ENCODE results near the gene C2CD2L.
"Not testable (repeated sequence)": the region's sequence is repeated elsewhere in the genome, so short reads cannot be mapped to it uniquely, and the experiment has no call there.

C2CD2L gene

DNA sequence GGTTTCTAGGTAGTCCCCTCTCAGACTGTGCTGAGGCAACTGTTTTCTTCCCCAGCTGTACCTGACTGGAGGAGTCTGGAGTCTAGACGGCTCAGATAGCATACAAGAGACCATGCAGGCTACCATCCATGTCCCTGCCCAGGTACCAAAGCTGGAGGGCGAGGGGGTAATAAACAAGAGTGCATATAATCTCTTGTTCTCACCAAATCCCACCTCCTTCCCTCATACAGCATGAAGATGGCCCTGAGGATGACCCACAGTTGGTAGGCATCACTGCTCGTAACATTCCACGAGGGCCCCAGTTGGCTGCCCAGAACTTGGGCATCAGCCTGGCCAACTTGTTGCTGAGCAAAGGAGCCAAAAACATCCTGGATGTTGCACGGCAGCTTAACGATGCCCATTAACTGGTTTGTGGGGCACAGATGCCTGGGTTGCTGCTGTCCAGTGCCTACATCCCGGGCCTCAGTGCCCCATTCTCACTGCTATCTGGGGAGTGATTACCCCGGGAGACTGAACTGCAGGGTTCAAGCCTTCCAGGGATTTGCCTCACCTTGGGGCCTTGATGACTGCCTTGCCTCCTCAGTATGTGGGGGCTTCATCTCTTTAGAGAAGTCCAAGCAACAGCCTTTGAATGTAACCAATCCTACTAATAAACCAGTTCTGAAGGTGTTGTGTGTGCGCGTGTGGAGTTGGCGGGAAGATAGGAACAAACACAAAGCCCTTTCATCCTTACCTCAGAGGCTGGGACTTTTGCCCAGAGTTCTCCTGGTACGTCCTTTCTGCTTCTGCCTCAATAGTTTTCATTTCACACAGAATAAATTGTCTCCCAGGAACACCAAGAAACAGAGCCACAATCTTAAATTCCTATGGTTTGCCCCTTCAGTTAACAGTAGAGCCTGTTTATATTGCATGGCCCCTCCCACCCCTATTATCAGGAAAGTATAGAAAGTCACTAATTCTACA is 14.0 kb upstream of the C2CD2L start:
- no peak for DNase-seq (ENCODE audit: low read depth in 2 of 2, low spot score in 1 of 2)

- DNase-seq (ENCODE audit: low read depth in 2 of 2, low spot score in 1 of 2) = peak in 1 of 2 donors; percentile 29
These were observed 13.0 kb upstream of the C2CD2L start for GRCh38 chr11:119093942-119094815.

GRCh38 chr11:119094816-119095065 is 12.4 kb upstream of the C2CD2L start:
- peak in 1 of 2 donors; percentile 46 for DNase-seq (ENCODE audit: low read depth in 2 of 2, low spot score in 1 of 2)

DNA sequence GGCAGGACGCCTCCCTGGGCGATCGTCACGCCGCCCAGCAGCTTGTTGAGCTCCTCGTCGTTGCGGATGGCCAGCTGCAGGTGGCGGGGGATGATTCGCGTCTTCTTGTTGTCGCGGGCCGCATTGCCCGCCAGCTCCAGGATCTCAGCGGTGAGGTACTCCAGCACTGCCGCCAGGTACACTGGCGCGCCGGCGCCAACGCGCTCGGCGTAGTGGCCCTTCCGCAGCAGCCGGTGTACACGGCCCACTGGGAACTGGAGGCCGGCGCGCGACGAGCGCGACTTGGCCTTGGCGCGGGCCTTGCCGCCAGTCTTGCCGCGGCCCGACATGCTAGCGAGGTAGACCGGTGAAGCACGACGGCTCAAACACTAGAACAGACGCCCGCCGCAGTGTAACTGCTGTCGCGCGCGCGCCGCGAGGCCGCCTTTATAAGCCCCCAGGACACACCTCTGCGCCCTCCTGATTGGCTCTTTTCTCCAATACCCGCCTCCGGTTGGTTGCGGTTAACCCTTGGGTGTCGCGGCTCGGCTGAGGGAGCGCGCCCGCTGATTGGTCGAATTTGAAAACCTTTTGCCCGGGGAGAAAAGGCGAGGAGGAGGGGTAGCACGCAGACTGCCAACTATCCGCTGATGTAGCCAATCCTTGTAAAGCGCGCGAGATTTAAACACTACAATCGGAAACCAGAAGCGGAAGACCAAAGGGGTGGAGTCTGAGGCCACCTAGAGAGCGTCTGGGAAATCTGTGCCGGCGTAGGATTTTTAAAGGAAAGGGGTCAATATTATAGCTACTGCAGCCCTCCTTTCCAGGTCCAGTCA is 11.9 kb upstream of the C2CD2L start:
- peak; percentile 96 to 98 for DNase-seq (ENCODE audit: low read depth in 2 of 2, low spot score in 1 of 2)

- DNase-seq (ENCODE audit: low read depth in 2 of 2, low spot score in 1 of 2) = no peak
These were observed 7.4 kb upstream of the C2CD2L start for GRCh38 chr11:119099711-119100110.

DNA sequence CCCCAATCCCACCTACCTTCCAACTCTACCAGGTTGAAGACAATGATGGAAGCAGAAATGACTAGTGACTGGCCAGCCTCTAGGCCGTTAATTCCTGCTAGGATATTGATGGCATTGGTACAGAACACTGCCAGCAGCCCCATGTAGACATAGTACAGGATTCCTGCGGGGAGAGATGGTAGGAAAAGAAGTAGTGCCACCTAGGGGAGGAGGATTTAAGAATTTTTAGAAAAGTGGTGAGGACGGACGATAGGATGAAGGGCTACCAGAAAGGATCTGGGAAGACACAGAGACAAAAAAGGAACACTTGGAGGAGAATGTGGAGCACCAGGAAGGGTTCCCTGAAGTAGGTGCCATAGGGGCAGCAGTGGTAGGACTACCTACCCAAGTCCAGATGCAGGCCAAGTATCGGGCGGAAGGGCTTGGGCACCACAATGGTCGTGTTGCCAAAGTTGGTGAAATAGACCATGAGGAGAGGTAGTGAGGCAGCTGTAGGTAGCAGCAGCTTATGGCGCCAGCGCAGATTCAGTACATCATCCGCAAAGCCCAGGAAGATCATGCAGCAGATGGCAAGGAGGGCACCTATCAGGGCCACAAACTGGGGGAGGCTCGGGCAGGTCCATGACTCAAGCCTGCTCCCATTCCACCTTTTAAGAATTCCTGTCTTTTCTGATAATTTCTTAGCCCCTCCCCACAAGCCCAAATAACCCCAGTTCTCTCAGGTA is 6.7 kb upstream of the C2CD2L start:
- no peak for DNase-seq (ENCODE audit: low read depth in 2 of 2, low spot score in 1 of 2)

DNA sequence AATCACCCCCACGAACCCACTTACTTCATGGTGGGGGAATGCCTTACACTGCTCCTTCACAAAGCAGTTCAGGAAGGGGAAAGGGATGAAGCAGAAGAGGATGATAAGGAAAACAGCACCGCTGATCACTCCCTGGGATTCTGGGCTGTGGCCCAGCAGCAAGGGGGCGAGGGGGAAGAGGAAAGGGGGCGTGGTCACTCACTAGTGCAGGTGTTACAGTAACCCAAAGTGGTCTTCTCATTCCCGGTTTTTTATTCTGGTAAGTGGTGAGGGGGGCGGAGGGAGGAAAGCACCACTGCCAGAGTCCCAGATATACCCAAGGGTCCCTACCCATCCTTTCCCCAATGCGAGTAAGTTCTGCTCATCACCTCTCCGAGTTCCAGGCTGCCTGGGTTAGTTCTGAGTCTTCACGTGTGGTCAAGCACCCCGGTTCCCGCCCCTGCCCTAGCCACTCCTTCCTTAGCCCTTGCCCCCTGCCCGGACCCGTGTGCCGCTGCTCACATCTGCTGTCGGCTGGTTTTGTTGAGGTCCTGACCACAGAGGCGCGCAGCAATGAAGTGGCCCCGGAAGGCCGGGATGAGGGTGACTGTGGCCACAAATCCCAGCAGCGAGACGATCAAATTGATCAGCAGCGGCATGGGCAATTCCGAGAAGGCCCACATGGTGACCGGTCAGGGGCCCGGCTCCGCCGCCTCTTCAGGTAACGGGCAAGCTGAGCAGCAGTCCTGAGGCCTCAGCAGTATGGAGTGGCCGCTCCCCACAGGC is 6.0 kb upstream of the C2CD2L start:
- no peak for DNase-seq (ENCODE audit: low read depth in 2 of 2, low spot score in 1 of 2)

GRCh38 chr11:119101759-119102423 is 5.3 kb upstream of the C2CD2L start, which contains the start of gene DPAGT1:
DPAGT1 (minus strand) TSS chr11:119101853; CDS start chr11:119101655, 198 bp downstream.
- DNase-seq (ENCODE audit: low read depth in 2 of 2, low spot score in 1 of 2) = peak; percentile 63 to 74

DNA sequence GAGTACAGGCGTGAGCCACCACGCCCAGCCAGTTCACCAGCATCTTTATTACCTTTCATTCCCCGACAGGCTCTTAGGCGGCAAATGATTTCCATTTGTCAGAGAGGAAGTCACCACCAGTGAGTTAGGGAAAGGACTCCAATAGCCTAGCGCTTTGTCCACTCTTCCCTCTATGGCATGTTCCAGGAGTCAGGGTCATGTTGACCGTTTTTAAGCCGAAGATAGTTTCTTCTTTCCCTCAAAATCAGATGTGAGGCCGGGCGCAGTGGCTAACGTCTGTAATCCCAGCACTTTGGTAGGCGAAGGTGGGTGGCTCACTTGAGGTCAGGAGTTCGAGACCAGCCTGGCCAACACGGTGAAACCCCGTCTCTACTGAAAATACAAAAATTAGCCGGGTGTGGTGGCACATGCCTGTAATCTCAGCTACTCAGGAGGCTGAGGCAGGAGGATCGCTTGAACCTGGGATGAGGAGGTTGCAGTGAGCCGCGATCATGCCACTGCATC is 3.9 kb upstream of the C2CD2L start:
- DNase-seq (ENCODE audit: low read depth in 2 of 2, low spot score in 1 of 2) = not testable (repeated sequence)

- DNase-seq (ENCODE audit: low read depth in 2 of 2, low spot score in 1 of 2) = no peak
These were observed 3.4 kb upstream of the C2CD2L start for GRCh38 chr11:119103793-119104192.

GRCh38 chr11:119107538-119108145 is 498 bp downstream of the C2CD2L start:
- no peak for DNase-seq (ENCODE audit: low read depth in 2 of 2, low spot score in 1 of 2)

DNA sequence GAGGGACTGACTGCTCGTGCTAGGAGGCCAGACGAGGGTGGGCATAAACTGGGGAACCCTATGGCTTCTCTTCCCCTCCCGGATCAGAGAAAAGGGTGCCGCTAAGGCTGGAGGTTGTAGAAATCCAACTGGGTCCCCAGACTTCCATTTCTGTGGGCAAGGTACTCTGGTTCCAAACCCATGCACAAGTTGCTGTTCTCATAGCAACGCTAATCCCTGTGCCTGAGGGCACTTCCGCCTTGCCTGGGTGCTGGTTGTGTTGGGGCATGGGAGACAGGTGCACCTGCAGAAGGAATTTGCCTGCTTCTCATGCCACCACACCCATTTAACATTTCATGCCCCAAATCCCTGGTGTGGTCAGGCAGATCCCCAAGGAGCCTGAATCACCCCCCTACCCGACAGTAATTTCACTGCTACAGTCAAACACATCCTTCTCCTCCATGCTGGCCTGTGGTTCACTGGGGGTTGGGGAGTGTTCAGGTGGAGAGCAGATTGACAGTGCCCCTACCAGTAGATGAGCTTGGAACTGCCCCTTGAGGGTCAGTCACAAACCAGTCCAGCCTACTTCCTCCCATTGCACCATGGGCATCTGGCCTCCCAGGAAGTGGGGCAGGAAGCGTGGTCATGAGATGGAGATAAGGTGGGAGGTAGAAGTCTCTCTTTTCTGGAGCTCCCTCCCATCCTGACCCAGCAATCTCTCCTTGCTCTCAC is 1.2 kb downstream of the C2CD2L start:
- no peak for DNase-seq (ENCODE audit: low read depth in 2 of 2, low spot score in 1 of 2)

- no peak for DNase-seq (ENCODE audit: low read depth in 2 of 2, low spot score in 1 of 2)
These were observed 1.7 kb downstream of the C2CD2L start for GRCh38 chr11:119108857-119109221.

- no peak for DNase-seq (ENCODE audit: low read depth in 2 of 2, low spot score in 1 of 2)
These were observed 2.7 kb downstream of the C2CD2L start for GRCh38 chr11:119109843-119110242.

DNA sequence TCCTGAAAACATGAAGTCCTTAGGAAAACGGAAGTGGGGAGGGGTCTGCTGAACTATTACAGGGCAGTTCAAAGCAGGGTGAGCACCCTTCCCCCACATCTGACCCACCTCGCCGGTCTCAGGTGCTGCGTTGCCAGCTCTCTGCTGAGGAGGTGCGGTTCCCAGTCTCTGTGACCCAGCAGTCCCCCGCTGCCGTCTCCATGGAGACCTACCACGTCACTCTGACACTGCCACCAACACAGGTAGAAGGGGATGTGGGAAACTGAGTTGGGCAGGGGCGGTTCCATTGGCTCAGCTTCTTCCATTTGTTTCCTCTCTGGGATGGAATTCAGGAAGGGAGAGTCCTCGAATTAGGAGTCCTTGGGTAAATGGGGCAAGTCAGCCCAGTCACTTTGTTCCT is 3.3 kb downstream of the C2CD2L start:
- no peak for DNase-seq (ENCODE audit: low read depth in 2 of 2, low spot score in 1 of 2)

- DNase-seq (ENCODE audit: low read depth in 2 of 2, low spot score in 1 of 2) = no peak
These were observed 4.3 kb downstream of the C2CD2L start for GRCh38 chr11:119111361-119111925.

DNA sequence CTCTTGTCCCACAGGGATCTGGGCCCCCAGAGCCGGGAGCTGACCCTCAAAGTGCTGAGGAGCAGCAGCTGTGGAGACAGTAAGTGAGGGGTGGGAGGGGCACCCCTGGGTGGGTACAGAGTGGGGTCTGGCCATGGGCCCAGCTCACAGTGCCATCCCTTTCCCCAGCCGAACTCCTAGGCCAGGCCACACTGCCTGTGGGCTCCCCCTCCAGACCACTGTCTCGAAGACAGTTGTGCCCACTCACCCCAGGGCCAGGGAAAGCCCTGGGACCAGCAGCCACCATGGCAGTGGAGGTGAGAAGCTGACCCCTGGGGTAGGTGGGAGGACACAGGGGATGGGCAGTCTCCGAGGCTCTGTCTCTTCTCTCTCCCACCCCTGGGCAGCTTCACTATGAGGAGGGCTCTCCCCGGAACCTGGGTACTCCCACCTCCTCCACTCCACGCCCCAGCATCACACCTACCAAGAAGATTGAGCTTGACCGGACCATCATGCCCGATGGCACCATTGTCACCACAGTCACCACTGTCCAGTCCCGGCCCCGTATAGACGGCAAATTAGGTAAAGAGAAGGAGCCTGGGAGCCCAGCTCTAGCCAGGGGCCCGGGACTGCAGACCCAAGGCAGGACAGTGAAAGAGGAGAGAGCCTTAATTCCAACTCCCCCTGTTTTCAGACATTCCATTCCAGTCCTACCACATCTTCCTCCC is 5.3 kb downstream of the C2CD2L start:
- no peak for DNase-seq (ENCODE audit: low read depth in 2 of 2, low spot score in 1 of 2)
